Fibroblast of skin of abdomen (primary cell): ENCODE results near the gene STAP2.
"Not testable (repeated sequence)": the region's sequence is repeated elsewhere in the genome, so short reads cannot be mapped to it uniquely, and the experiment has no call there.

ENCODE experiments used
- DNase-seq: peaks from one replicate; pipeline ENCODE4 v3.0.0-alpha.2; 2013

The STAP2 gene

DNA sequence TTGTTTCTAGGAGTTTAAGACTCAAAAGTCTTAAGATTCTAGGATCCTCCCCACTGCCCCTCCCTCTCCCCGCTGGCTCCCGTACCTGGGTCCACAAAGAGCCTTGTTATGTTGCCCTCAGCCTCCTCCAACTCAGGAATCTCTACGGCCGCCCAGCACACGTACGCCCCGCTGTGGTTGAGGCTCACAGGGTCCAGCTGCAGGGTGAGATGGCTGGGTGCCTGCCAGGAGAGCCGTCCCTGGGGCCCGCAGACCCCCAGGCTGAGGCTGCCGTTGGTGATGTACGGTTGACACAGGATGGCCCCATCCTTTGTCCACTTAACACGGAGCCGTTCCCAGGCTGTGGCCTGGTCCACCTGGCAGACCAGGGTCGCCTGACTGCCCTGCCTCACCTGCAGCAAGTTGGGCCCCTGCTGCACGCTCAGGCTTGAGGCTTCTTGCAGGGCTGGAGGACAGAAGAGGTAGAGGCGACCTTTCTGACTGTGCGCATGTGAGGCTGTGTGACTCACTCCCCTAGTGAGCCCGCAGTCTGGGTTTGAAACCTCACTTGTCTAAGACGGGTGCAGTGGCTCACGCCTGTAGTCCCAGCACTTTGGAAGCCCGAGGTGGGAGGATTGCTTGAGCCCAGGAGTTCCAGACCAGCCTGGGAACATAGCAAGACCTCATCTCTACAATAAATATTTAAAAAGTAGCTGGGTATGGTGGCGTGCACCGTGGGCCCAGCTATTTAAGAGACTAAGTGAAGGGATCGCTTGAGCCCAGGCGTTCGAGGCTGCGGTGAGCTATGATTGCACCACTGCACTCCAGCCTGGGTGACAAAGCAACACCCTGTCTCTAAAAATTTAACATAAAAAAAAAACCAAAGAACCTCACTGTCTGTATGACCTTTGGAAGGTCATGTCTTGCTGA lies 40.5 kb downstream of the STAP2 start:
- DNase-seq: no peak

DNA sequence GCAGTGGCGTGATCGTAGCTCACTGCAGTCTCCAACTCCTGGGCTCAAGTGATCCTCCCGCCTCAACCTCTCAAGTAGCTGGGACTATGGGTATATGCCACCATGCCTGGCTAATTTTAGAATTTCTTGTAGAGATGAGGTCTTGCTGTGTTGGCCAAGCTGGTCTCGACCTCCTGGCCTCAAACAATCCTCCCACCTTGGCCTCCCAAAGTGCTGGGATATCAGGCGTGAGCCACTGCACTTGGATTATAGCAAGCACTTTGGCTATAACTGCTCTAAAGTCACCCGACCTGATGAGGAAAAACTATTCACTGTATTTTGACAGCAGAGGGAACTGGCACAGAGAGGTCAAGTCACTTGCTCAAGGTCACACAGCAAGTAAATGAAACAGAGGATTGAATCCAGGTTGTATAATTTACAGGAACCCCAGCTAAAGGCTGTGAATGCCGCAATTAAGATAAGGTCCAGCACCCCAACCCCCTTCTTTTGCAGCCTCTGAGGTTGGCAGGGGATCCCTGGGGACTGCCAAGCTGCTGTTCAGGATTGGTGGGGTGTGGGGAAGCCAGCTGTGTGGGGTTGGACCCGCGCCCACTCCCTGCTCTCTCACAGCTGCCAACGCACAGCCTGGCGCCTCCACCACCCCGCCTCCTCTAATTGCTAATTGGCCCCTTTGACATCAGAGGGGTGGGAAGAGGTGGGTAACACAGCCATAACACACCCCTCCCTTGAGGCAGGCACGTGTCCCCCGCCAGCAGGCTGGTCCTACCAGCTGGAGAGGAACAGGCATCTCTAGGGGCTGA lies 42.5 kb downstream of the STAP2 start:
- DNase-seq: no peak

DNA sequence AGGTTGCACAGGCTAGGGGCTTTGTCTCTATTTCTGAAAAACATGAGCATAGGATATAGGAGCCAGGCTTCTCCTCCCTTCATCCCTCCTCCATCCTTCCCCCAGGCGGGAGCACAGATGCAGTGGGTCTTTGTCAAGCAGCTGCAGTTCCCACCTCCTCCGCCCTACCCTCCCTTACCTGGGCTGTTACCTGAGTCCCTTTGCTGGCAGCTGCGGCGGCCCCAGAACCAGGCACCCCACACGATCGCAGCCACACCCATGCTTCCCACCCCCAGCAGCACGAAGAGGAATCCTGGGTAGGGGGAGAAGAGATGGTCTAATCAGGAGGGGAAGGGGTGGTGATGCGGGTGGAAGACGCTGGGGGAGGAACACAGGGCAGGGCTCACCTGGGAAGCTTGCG lies 44.2 kb downstream of the STAP2 start:
- DNase-seq: no peak

DNA sequence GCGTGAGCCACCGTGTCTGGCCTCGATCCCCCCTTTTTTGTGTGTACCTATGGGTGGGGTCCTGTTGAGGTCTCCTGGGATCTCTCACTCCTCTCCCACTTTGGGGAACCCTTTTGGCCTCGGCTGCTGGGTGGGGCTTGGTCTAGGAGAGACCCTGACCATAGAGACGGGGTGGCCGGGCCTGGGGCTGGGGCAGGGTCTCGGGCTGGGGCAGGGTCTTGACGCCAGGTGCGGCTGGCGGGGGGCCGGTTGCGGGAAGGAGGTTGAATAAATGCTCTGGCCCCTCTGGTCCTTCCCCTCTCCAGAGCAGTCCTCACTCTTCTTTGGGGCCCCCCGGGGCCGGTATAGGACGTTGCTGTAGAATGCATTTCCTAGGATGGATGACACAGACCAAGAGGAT lies 46.1 kb downstream of the STAP2 start:
- DNase-seq: no peak

DNA sequence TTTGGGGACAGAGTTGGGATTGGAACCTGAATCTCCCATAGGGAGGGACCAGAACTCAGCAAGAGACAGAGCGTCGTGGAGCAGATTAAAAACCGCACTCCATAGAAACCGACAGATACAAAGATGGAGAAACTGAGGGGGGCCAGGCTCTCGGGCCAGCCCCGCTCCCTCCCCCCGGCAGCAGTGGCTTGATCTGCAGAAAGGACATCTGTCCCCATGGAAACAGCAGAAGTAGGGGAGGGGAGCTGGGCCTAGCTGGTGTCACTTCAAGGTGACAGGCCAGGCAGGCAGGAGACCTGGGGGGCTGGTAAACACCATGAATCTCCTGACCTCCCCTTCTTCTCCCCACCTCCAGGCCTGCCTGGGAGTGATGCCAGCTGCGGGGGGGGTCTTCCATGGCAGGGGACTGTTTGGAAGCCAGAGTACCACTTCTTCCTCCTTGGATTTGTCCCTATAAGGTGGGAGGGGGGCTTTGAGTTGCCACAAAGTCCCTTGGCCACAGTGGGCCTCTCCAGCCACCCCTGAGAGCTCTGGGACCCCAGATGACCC lies 47.4 kb downstream of the STAP2 start:
- no peak for DNase-seq

DNA sequence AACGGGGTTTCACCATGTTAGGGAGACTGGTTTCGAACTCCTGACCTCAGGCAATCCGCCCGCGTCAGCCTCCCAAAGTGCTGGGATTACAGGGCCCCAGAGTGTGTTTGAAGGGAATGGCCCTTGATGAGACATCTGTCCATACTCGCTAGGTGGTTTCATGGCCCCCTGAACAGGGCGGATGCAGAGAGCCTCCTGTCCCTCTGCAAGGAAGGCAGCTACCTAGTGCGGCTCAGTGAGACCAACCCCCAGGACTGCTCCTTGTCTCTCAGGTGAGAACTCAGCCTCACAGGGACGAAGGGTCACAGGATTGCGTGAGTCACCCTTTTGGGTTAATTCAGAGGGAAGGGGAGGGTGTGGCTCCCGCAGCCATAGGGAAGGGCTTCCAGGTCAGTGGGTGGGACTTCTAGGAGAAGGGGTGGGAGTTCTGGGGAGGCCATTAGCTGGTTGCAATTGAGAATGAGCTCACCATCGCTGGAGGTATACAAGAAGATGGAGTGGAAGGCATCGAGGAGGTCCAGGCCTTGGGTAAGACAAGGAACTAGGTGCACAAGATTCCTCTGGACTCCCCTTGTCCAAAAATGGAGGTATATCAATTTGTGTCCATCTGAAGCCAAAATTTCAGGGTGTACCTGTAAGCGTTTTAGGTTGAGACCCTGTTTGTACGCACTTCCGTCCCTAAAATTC lies 50.4 kb downstream of the STAP2 start:
- DNase-seq: no peak

DNA sequence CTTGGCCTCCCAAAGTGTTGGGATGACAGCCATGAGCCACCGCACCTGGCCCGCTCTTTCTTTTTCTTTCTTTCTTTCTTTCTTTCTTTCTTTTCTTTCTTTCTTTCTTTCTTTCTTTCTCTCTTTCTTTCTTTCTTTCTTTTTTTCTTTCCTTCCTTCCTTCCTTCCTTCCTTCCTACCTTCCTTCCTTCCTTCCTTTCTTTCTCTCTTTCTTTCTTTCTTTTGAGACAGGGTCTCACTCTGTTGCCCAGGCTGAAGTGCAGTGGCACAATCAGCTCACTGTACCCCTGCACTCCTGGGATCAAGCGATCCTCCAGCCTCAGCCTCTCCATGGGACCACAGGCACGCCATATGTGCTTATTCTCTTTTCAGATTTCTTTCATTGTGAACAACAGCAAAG lies 52.5 kb downstream of the STAP2 start:
- DNase-seq: not testable (repeated sequence)

DNA sequence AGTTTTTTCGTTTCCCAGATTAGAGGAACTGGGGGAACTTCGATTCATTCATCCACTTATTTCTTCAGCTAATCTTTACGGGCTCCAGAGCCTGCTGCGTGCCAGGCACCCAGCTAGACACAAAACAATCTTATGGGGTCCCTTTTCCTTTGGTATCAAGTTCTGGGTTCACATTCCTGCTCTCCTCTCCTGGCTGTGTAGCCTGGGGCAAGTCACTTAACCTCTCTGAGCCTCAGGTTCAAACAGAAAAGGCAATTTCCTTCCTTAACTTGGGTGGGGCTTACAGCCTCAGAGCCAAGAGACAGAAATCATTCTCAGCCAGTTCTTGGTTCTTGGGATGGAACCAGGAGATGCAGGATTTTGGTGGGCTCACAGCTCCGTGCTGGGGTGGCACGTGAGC lies 53.7 kb downstream of the STAP2 start:
- no peak for DNase-seq

DNA sequence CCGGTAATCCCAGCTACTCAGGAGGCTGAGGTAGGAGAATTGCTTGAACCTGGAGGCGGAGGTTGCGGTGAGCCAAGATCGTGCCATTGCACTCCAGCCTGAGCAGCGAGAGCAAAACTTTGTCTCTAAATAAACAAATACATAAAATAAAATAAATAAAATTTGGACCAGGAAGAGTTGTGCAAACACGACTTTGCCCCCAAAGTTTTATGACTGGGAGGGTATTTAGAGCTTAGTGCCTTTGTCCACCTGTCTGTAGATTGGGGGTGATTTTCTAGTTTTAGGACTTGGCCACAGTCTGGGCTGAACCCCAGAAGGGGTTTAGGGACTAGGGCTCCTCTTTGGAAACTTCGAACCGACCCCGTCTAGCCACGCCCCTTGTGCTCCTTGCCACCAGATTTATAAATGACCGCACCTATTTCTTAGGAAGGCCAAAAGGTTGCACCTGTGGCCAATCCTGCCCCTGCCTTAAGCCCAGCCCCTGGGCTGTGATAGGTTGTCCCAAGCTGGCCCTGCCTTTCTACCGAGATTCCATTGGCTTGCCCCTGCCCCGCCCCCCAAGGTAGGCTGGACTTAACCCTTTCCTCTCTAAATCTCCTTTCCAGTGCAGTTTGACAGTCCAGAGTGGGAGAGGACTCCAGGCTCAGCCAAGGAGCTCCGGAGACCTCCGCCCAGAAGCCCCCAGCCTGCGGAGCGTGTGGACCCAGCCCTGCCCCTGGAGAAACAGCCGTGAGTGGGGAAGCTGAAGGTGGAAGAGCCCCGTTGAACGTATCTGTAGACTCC lies 54.3 kb downstream of the STAP2 start:
- no peak for DNase-seq

DNA sequence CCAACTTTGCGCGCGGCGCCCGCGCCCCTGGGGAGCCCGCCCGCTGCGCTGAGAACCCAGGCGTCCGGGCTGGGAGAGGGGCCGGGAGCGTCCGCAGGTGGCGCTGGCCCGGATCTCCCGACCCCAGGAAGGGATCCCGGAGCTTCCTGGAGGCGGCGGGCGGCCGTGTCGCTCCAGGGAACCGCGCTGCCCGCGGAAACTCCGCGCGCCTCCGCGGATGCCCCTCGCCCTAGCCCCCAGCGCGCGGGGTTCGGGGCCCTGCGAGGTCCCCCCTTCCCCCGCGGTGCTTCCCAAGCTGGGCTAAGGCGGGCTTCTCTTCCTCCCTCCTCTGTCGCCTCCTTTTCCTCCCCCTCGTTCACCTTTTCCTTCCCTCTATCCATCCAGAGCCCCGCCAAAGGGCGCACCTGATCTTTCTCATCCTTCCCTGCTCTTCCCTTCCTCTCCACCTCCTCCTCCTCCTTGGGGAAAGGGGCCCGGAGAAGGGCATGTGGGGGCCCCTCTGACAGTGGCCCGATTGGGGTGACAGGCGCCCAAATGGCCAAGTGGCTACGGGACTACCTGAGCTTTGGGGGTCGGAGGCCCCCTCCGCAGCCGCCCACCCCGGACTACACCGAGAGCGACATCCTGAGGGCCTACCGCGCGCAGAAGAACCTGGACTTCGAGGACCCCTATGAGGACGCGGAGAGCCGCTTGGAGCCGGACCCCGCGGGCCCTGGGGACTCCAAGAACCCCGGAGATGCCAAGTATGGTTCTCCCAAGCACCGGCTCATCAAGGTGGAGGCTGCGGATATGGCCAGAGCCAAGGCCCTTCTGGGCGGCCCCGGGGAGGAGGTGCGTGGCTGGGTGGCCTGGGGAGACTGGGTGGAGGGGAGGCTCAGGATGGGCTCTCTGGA lies 58.9 kb downstream of the STAP2 start:
- no peak for DNase-seq

DNA sequence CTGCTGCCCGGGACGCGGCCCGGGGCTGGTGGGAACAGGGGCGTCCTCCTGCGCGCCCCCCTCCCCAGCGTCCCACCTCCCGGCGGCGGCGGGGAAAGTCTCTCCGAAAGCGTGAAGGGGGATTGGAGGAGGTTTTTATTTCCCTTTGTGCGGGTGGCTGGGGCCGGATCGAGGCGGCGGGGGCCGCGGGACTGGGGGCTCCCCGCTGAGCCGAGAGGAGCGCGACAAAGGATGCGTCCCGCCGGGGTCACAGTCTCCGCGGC lies 59.4 kb downstream of the STAP2 start:
- no peak for DNase-seq

DNA sequence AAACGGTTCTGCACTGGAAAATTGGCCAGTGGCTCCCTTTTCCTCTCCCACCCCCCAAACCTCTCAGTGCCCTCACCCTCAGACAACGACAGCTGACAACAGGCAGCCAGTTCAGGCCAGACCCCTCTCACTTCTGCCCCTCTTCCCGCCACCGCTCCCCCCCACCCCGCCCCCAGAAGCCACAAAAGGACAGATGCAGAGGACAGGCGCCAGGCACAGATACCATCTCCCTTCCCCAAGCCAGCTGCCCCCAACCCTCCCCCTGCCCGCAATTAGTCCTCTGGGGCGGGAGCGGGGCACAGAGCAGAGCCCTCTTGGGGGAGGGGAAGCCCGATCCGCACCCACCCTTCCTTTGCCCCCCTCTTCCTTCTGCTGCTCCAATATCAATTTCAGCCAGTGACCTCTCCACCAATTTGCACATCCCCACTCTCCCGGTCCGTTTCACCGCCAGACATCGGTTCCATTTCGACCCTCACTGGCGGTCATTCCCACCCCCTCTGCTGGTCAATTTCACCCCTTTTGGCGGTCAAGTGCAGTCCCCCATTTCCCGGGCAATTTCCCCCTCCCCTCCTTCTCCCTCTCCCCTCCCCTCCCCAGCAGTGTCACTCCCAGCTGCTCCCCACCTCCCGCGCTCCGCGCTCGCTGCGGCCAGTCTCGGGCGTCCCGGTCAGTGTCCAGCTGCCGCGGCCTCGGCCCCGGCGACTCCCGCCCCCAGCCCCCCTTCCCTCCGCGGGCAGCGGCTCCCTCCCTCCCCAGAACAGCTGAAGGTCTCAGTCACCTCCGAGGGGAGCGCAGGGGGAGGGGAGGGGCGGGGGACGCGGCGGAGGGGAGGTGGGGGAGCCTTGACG lies 60.0 kb downstream of the STAP2 start, which contains the start of gene SHD:
SHD (plus strand) TSS at position 848 of the 848 bp plus-strand sequence. CDS start 798 bp downstream, outside the sequence.
- DNase-seq: no peak

DNA sequence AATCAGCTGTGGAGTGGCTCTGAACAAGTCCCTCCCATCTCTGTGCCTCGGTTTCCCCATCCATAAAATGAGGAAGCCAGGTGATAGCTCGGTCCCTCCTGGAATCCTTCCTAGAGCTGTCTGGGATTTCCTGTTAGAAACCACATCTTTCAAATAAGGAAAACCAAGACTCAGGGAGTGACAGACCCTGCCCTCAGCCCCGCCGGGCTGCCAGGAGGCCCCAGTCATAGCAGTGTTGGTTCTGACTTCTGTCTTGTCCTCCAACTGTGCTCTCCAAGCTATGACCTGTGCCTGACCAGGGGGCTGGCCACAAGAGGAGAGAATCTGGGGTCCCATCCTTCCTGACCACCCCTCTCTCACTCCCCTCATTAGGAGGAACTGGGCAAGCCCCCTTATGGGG lies 60.6 kb downstream of the STAP2 start:
- DNase-seq: no peak

DNA sequence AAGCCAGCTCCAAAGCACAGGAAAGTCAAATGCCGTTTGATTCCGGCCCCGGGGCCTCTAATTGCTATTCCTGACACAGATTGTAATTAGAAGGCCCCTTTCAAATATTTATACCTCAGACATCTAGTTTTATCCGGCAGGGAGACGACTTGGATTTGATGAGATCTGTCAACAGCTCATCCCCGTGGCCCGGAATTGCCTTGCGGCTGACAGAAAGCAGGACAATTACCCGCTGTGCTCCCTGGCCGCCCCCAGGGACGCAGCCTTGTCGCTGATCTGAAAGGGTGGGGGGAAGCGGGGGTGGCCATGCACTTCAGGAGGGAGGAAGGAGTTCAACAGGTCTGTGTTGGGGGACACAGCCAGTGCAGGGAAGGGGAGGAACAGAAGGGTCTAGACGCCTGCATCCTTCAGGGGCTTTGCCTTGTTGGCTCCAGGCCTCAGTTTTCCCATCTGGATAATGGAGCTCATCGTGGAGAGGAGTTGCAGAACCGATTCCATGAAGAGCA lies 61.4 kb downstream of the STAP2 start:
- DNase-seq: no peak

DNA sequence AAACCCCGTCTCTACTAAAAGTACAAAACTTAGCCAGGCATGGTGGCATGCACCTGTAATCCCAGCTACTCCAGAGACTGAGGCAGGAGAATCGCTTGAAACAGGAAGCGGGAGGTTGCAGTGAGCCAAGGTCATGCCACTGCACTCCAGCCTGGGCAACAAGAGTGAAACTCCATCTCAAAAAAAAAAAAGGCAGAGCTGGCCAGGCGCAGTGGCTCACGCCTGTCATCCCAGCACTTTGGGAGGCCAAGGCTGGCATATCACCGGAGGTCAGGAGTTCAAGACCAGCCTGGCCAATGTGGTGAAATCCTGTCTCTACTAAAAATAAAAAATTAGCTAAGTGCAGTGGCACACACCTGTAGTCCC lies 64.3 kb downstream of the STAP2 start:
- DNase-seq: not testable (repeated sequence)
